K562 (cell line): ENCODE results near the gene TP53I13. TPM values are rescaled to one million over a fixed set of nuclear protein-coding genes. Genes with fewer than 3 reads are reported as not detected.

ENCODE experiments used
- ATAC-seq: fragments of 200-7000 bp; cut with Tn5 transposase; 3 replicates; pipeline ENCODE4 v1.9.1; 2020; ENCODE audit warnings: moderate library complexity
- BruUV-seq: library from RNA; stranded (reverse); fragments of 400-500 nt; replicated peaks from 2 replicates; lab custom pipeline; 2021; lab: Mats Ljungman, UMichigan
- CTCF ChIA-PET: fragments of 300-600 bp; formaldehyde crosslinking; extraction: SDS; loops from one replicate; lab custom pipeline; 2021; ENCODE audit warnings: low intra/inter-chr PET ratio; lab: Yijun Ruan, JAX
- POLR2A ChIA-PET: fragments of 300-600, 350-650 bp; sonication (Branson Sonifier 250); formaldehyde crosslinking; extraction: SDS; loops from one replicate; lab custom pipeline; 2021; ENCODE audit warnings: antibody characterized with exemption, inconsistent platforms; lab: Yijun Ruan, JAX
- DNase-seq, 4 experiments: peaks; one replicate each; pipeline versions ENCODE4 v3.0.0 to v3.0.0-alpha.2; 2011 to 2018; ENCODE audit warnings: low spot score in 3 of 4, mixed read lengths in 3 of 4; ENCODE audit errors: extremely low read depth in 1 of 4
- FAIRE-seq: peaks from 2 replicates; lab custom pipeline; 2011; peaks lifted over from hg19 to GRCh38; lab: Jason Lieb, UNC
- H2AFZ ChIP-seq: 2 replicates; pipeline ENCODE4 v1.6.0; 2011; ENCODE audit warnings: low read depth, low read length, control low read depth, inconsistent platforms
- H3K27ac ChIP-seq: fragments of 200-600 bp; 3 replicates; pipeline ENCODE4 v1.8.0; 2011; ENCODE audit warnings: low read depth, mild to moderate bottlenecking, control low read depth, inconsistent platforms, low read length, moderate library complexity, mixed read lengths; ENCODE audit errors: extremely low read depth
- H3K27me3 ChIP-seq, 2 experiments: fragments of 300-600 bp in 1 of 2; 2 replicates in 1 of 2; 3 replicates in 1 of 2; pipeline versions ENCODE4 v1.6.0 to v1.8.0; 2011; ENCODE audit warnings: inconsistent platforms in 2 of 2, low read length in 2 of 2, mild to moderate bottlenecking in 1 of 2, mixed read lengths in 1 of 2, moderate library complexity in 1 of 2; ENCODE audit not compliant: control insufficient read depth in 2 of 2, insufficient read depth in 2 of 2
- H3K36me3 ChIP-seq: fragments of 300-600 bp; 3 replicates; pipeline ENCODE4 v1.8.0; 2011; ENCODE audit warnings: mild to moderate bottlenecking, low read length, inconsistent platforms; ENCODE audit not compliant: control insufficient read depth, insufficient read depth
- H3K4me1 ChIP-seq, 2 experiments: fragments of 200-600 bp in 1 of 2; replicated peaks in 1 of 2; 2 replicates in 1 of 2; 3 replicates in 1 of 2; pipeline versions ENCODE4 v1.5.1 to v1.8.0; 2011; ENCODE audit warnings: inconsistent platforms in 2 of 2, low read length in 2 of 2, mild to moderate bottlenecking in 1 of 2, mixed read lengths in 1 of 2, moderate library complexity in 1 of 2; ENCODE audit not compliant: control insufficient read depth in 2 of 2, insufficient read depth in 2 of 2
- H3K4me2 ChIP-seq: 2 replicates; pipeline ENCODE4 v1.6.1; 2011; ENCODE audit warnings: low read length, control low read depth, inconsistent platforms, mixed read lengths; ENCODE audit not compliant: insufficient read depth
- H3K4me3 ChIP-seq: fragments of 200-600 bp; sonication (generic), shearing (Covaris generic); 2 replicates; pipeline ENCODE4 v1.5.1; 2016; ENCODE audit warnings: control low read depth, inconsistent platforms
- H3K79me2 ChIP-seq: fragments of 200-600 bp; 3 replicates; pipeline ENCODE4 v1.8.0; 2011; ENCODE audit warnings: low read length, inconsistent platforms; ENCODE audit not compliant: control insufficient read depth, insufficient read depth
- H3K9ac ChIP-seq, 2 experiments: 2 replicates each; pipeline versions ENCODE4 v1.6.0 to v1.6.1; 2011; ENCODE audit warnings: low read depth in 2 of 2, low read length in 2 of 2, control low read depth in 1 of 2, inconsistent platforms in 1 of 2, mild to moderate bottlenecking in 1 of 2, mixed read lengths in 1 of 2; ENCODE audit not compliant: insufficient read depth in 1 of 2
- H3K9me1 ChIP-seq: one replicate; pipeline ENCODE4 v1.6.0; 2011; ENCODE audit warnings: inconsistent platforms, mild to moderate bottlenecking, low read length, moderate library complexity; ENCODE audit not compliant: control insufficient read depth, insufficient read depth
- H3K9me3 ChIP-seq: replicated peaks from 2 replicates; pipeline ENCODE4 v1.5.1; 2011; ENCODE audit warnings: low read depth, low read length, inconsistent platforms; ENCODE audit not compliant: control insufficient read depth, insufficient read depth
- H4K20me1 ChIP-seq: replicated peaks from 2 replicates; pipeline ENCODE4 v1.6.1; 2011; ENCODE audit warnings: low read length, inconsistent platforms, mixed read lengths; ENCODE audit not compliant: control insufficient read depth, insufficient read depth
- ATF3 ChIP-seq, 2 experiments: fragments of 450-650 bp in 1 of 2; sonication (generic) in 1 of 2; formaldehyde crosslinking in 1 of 2; IDR thresholded peaks in 1 of 2; conservative IDR thresholded peaks in 1 of 2; 2 replicates each; pipeline versions ENCODE4 v1.6.1 to v1.8.1; 2016 to 2023; ENCODE audit warnings: mild to moderate bottlenecking in 2 of 2, moderate library complexity in 2 of 2, inconsistent platforms in 1 of 2, missing genetic modification reagents in 1 of 2
- CC2D1A ChIP-seq: fragments of 450-650 bp; IDR thresholded peaks from 2 replicates; pipeline ENCODE4 v1.6.1; 2017; ENCODE audit warnings: mild to moderate bottlenecking
- CEBPG ChIP-seq, 3 experiments: fragments of 200-800 bp in 1 of 3; sonication (Bioruptor generic) in 1 of 3; sonication (generic) in 1 of 3; formaldehyde crosslinking in 1 of 3; IDR thresholded peaks in 2 of 3; conservative IDR thresholded peaks in 1 of 3; 2 replicates each; pipeline versions ENCODE4 v1.6.1 to v1.8.0; 2016 to 2022; ENCODE audit warnings: missing compliant biosample characterization in 2 of 3, missing genetic modification characterization in 2 of 3, mild to moderate bottlenecking in 1 of 3, missing genetic modification reagents in 1 of 3
- E4F1 ChIP-seq: fragments of 250-450 bp; sonication (Bioruptor Pico); IDR thresholded peaks from 2 replicates; pipeline ENCODE4 v1.5.0; 2021; ENCODE audit warnings: mild to moderate bottlenecking, borderline replicate concordance
- ELK1 ChIP-seq: sonication (generic); formaldehyde crosslinking; IDR thresholded peaks from 2 replicates; pipeline ENCODE4 v1.8.1; 2022; ENCODE audit warnings: missing genetic modification reagents
- HLTF ChIP-seq: fragments of 450-650 bp; IDR thresholded peaks from 2 replicates; pipeline ENCODE4 v1.6.1; 2016
- MBD1 ChIP-seq: fragments of 250-450 bp; sonication (Bioruptor Pico); IDR thresholded peaks from 2 replicates; pipeline ENCODE4 v1.8.0; 2022; ENCODE audit warnings: inconsistent platforms
- MCM5 ChIP-seq: fragments of 450-650 bp; IDR thresholded peaks from 2 replicates; pipeline ENCODE4 v1.6.1; 2016; ENCODE audit warnings: low read depth
- NR1H2 ChIP-seq: sonication (generic); formaldehyde crosslinking; IDR thresholded peaks from 2 replicates; pipeline ENCODE4 v1.4.0; 2020; ENCODE audit warnings: mild to moderate bottlenecking, missing genetic modification reagents
- SMAD4 ChIP-seq: fragments of 250-450 bp; sonication (Bioruptor Pico); conservative IDR thresholded peaks from 2 replicates; pipeline ENCODE4 v1.8.0; 2021; ENCODE audit warnings: inconsistent platforms, mild to moderate bottlenecking, moderate library complexity
- TFAM ChIP-seq: fragments of 250-450 bp; sonication (Bioruptor Pico); conservative IDR thresholded peaks from 2 replicates; pipeline ENCODE4 v1.5.0; 2021; ENCODE audit warnings: mild to moderate bottlenecking, moderate library complexity
- ZNF174 ChIP-seq: fragments of 250-450 bp; sonication (Bioruptor Pico); IDR thresholded peaks from 2 replicates; pipeline ENCODE4 v1.4.0; 2020; ENCODE audit warnings: mild to moderate bottlenecking
- ZNF280B ChIP-seq: fragments of 250-450 bp; sonication (Bioruptor Pico); IDR thresholded peaks from 2 replicates; pipeline ENCODE4 v1.5.1; 2021; ENCODE audit warnings: mild to moderate bottlenecking
- WGBS: fragments of 100-300 bp; shearing (Covaris generic); methylation state at CpG from one replicate; pipeline ENCODE4 v1.1.6; 2016; ENCODE audit warnings: low coverage, mixed read lengths; ENCODE audit not compliant: insufficient coverage; ENCODE audit errors: missing lambda C conversion rate; 5-methylcytosine and 5-hydroxymethylcytosine counted together
- in situ Hi-C: fragments of 300-500 bp; cut with MboI; formaldehyde crosslinking; loops from 4 replicates; pipeline ENCODE4 v1.15.0; 2018; ENCODE audit warnings: inconsistent platforms, mixed read lengths
- intact Hi-C: fragments of 100-400 bp; cut with micrococcal nuclease; formaldehyde crosslinking; loops from 2 replicates; pipeline ENCODE4 v1.14.2; 2022
- polyA plus RNA-seq, 8 experiments: library from polyadenylated mRNA; depleted of rRNA in 4 of 8; stranded (reverse) in 5 of 8; unstranded in 3 of 8; fragments of >200 nt; fragmentation: Nextera tagmentation in 2 of 8; fragmentation: Illumina TruSeq in 1 of 8; extraction: Ambion mirVana in 2 of 8; extraction: Trizol in 1 of 8; gene quantifications; 2 replicates each; pipeline versions ENCODE4 v1.2.1 to v1.2.3, GENCODE V29; 2011 to 2014; ENCODE audit warnings: inconsistent platforms in 1 of 8, missing spikeins in 1 of 8
- total RNA-seq, 7 experiments: library from RNA; depleted of rRNA in 6 of 7; stranded (reverse); fragments of >200 nt in 6 of 7; fragmentation: Illumina TruSeq in 2 of 7; extraction: Trizol in 2 of 7; gene quantifications; 2 replicates each; pipeline versions ENCODE4 v1.2.1 to v1.2.3, GENCODE V29; 2011 to 2021; ENCODE audit warnings: low replicate concordance in 1 of 7

The TP53I13 gene
- total and polyA plus RNA-seq, 9 of the 15 experiments (the other 6 are each of a cell fraction or from before 2014, with no cell fraction given): 0.08 to 28.3 (median 9.1) TPM

- WGBS: 73% methylated on average over 1 of the region's 1 CpG
- ChIA-PET CTCF (no interaction called here), POLR2A (no interaction called here)
- Histone ChIP-seq H3K9ac (no peak overlapping the region), H3K4me3 (no peak overlapping the region), H3K9me1 (no peaks in the 10 kb centered on the region), H3K79me2 (no peaks in the 10 kb centered on the region), H3K4me2 (no peak overlapping the region), H3K4me1 (no peaks in the 10 kb centered on the region), H4K20me1 (no peaks in the 10 kb centered on the region), H3K27me3 (no peaks in the 10 kb centered on the region), H3K9me3 (no peaks in the 10 kb centered on the region), H3K27ac (no peak overlapping the region), H3K36me3 (peaks cover 25% of the 10 kb centered on the region), H2AFZ (no peak overlapping the region)
- FAIRE-seq (no peak), DNase-seq (no peak), ATAC-seq (no peak)
- BruUV-seq: no TSS peak
- intact Hi-C loops (no loop called here), in situ Hi-C loops (no loop called here)
- TF ChIP-seq TFAM (no peak), NR1H2 (CRISPR knock-in tag) (no peak), SMAD4 (no peak), ATF3 (IDR thresholded peaks at IDR 0.05) (peak; percentile 46; the same call in 1 of the 2 replicates), ATF3 (CRISPR knock-in tag; conservative IDR thresholded peaks at IDR 0.05) (no peak), MCM5 (no peak), E4F1 (CRISPR knock-in tag) (no peak), CEBPG (CRISPR knock-in tag; IDR thresholded peaks at IDR 0.05) (no peak), CEBPG (tag; conservative IDR thresholded peaks at IDR 0.05 in 1 of 2, IDR thresholded peaks at IDR 0.05 in 1 of 2) (peak; percentile 83 to 89), ELK1 (CRISPR knock-in tag) (no peak), MBD1 (CRISPR knock-in tag) (no peak), HLTF (no peak), CC2D1A (no peak), ZNF174 (CRISPR knock-in tag) (no peak), ZNF280B (CRISPR knock-in tag) (no peak)
Observed at GRCh38 chr17:29546830-29547229, 21.7 kb upstream of the TP53I13 start.
